HepG2 (cell line): Measurements from ENCODE around the gene MTSS2. TPM values are rescaled to one million over a fixed set of nuclear protein-coding genes. Genes with fewer than 3 reads are reported as not detected.

Experiments
- ATAD3A ChIP-seq: sonication (generic); formaldehyde crosslinking; IDR thresholded peaks from 2 replicates; pipeline ENCODE4 v1.4.0; 2020; ENCODE audit warnings: missing genetic modification reagents
- CREM ChIP-seq, 2 experiments: sonication (generic) in 1 of 2; formaldehyde crosslinking in 1 of 2; IDR thresholded peaks; 2 replicates each; pipeline versions ENCODE4 v1.4.0 to v1.6.1; 2016 to 2020; ENCODE audit warnings: antibody characterized with exemption in 1 of 2, mild to moderate bottlenecking in 1 of 2, missing genetic modification reagents in 1 of 2
- HDAC2 ChIP-seq: sonication (generic); formaldehyde crosslinking; IDR thresholded peaks from 2 replicates; pipeline ENCODE4 v1.4.0; 2020; ENCODE audit warnings: missing genetic modification reagents
- HNRNPLL ChIP-seq: fragments of 200-400 bp; formaldehyde crosslinking; IDR thresholded peaks from 2 replicates; pipeline ENCODE4 v1.6.1; 2017; ENCODE audit warnings: mild to moderate bottlenecking, low read depth, low read length; ENCODE audit not compliant: poor library complexity, severe bottlenecking
- KDM5B ChIP-seq: sonication (generic); formaldehyde crosslinking; IDR thresholded peaks from 2 replicates; pipeline ENCODE4 v1.4.0; 2020; ENCODE audit warnings: missing genetic modification reagents, mild to moderate bottlenecking, borderline replicate concordance
- SMAD3 ChIP-seq: sonication (generic); formaldehyde crosslinking; IDR thresholded peaks from 2 replicates; pipeline ENCODE4 v1.4.0; 2020; ENCODE audit warnings: missing genetic modification reagents
- ZNF292 ChIP-seq: sonication (generic); formaldehyde crosslinking; IDR thresholded peaks from 2 replicates; pipeline ENCODE4 v1.8.1; 2022; ENCODE audit warnings: mild to moderate bottlenecking, low read depth, missing genetic modification reagents, borderline replicate concordance
- ZNF30 ChIP-seq: sonication (generic); formaldehyde crosslinking; IDR thresholded peaks from 2 replicates; pipeline ENCODE4 v1.5.0; 2020; ENCODE audit warnings: mild to moderate bottlenecking, missing genetic modification reagents
- ZNF333 ChIP-seq: sonication (generic); formaldehyde crosslinking; IDR thresholded peaks from 2 replicates; pipeline ENCODE4 v1.4.0; 2020; ENCODE audit warnings: mild to moderate bottlenecking, missing genetic modification reagents, borderline replicate concordance
- ZNF446 ChIP-seq: sonication (generic); formaldehyde crosslinking; IDR thresholded peaks from 2 replicates; pipeline ENCODE4 v1.5.0; 2020; ENCODE audit warnings: mild to moderate bottlenecking, missing genetic modification reagents
- ZNF883 ChIP-seq: sonication (generic); formaldehyde crosslinking; IDR thresholded peaks from 2 replicates; pipeline ENCODE4 v1.5.1; 2020; ENCODE audit warnings: mild to moderate bottlenecking, missing genetic modification reagents; ENCODE audit errors: not compliant biosample characterization
- polyA plus RNA-seq, 8 experiments: library from polyadenylated mRNA; depleted of rRNA in 3 of 8; stranded (reverse) in 7 of 8; unstranded in 1 of 8; fragments of >200 nt; fragmentation: Illumina TruSeq in 4 of 8; extraction: Trizol in 4 of 8; gene quantifications; 2 replicates each; pipeline versions ENCODE4 v1.2.1 to v1.2.3, GENCODE V29; 2011 to 2016; ENCODE audit warnings: low read depth in 4 of 8, missing spikeins in 1 of 8, mixed read lengths in 1 of 8; ENCODE audit not compliant: insufficient read depth in 1 of 8
- total RNA-seq, 5 experiments: library from RNA; depleted of rRNA; stranded (reverse); fragments of >200 nt; fragmentation: Illumina TruSeq; extraction: Trizol; gene quantifications; 2 replicates each; pipeline ENCODE4 v1.2.3, GENCODE V29; 2016; ENCODE audit warnings: low read depth in 1 of 5
- TF ChIP-seq, protein P1 (sequence below): sonication (generic); formaldehyde crosslinking; IDR thresholded peaks from one replicate; pipeline ENCODE4 v1.5.1; 2020; ENCODE audit warnings: mild to moderate bottlenecking, missing genetic modification reagents; ENCODE audit errors: not compliant biosample characterization
- TF ChIP-seq, protein P2 (sequence below): sonication (generic); formaldehyde crosslinking; IDR thresholded peaks from 2 replicates; pipeline ENCODE4 v1.5.0; 2020; ENCODE audit warnings: mild to moderate bottlenecking, missing genetic modification reagents, borderline replicate concordance
- TF ChIP-seq, protein P3 (sequence below): sonication (generic); formaldehyde crosslinking; IDR thresholded peaks from 2 replicates; pipeline ENCODE4 v1.8.0; 2022; ENCODE audit warnings: missing genetic modification reagents, mild to moderate bottlenecking, inconsistent platforms, borderline replicate concordance

MTSS2 gene
- total and polyA plus RNA-seq, 2 of the 13 experiments (the other 11 are each of a cell fraction or from before 2014, with no cell fraction given): 132 to 242 TPM

DNA sequence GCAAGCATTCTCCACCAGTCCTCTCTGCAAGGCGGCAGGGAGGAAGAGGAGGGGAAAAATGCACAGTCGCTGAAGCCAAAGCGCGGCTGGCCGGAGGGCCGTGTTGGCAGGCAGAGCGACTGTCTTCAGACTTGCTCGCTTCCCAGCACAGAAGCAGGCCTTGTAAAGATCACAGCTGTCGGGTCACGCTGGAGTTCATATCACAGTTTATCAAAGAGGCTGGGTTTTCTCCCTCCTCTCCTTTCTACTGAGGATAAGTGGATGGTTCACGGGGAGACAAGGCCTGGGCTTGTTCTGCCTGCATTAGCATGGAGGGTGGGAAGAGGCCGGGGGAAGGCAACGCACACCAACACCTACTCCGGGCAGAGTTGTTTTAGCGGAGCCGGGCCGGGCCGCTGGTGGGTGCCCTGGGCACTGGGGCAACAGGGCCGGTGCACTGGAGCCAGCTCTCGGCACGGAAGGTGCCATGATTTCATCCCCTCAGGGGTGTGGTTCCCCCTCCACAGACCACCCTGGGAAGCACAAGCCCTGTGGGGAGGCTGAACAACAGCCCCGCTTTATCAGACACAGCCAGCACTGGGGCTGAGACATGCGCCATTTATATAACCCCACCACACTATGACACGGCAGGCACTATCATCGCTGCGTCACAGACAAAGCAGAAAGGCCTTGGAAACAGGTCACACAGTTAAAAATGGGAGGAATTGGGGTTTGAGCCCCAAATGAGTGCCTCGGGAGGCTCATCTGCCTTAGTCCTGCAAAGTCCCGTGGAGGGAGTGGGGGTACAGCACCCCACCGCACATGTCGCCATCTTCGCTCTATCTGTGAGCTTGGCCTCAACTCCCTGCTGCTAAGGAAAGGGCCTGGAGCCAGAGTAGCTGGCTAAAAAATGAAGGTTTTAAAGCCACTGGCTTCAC lies 40.3 kb upstream of the MTSS2 start (continued):
- TF ChIP-seq, protein P1, sequence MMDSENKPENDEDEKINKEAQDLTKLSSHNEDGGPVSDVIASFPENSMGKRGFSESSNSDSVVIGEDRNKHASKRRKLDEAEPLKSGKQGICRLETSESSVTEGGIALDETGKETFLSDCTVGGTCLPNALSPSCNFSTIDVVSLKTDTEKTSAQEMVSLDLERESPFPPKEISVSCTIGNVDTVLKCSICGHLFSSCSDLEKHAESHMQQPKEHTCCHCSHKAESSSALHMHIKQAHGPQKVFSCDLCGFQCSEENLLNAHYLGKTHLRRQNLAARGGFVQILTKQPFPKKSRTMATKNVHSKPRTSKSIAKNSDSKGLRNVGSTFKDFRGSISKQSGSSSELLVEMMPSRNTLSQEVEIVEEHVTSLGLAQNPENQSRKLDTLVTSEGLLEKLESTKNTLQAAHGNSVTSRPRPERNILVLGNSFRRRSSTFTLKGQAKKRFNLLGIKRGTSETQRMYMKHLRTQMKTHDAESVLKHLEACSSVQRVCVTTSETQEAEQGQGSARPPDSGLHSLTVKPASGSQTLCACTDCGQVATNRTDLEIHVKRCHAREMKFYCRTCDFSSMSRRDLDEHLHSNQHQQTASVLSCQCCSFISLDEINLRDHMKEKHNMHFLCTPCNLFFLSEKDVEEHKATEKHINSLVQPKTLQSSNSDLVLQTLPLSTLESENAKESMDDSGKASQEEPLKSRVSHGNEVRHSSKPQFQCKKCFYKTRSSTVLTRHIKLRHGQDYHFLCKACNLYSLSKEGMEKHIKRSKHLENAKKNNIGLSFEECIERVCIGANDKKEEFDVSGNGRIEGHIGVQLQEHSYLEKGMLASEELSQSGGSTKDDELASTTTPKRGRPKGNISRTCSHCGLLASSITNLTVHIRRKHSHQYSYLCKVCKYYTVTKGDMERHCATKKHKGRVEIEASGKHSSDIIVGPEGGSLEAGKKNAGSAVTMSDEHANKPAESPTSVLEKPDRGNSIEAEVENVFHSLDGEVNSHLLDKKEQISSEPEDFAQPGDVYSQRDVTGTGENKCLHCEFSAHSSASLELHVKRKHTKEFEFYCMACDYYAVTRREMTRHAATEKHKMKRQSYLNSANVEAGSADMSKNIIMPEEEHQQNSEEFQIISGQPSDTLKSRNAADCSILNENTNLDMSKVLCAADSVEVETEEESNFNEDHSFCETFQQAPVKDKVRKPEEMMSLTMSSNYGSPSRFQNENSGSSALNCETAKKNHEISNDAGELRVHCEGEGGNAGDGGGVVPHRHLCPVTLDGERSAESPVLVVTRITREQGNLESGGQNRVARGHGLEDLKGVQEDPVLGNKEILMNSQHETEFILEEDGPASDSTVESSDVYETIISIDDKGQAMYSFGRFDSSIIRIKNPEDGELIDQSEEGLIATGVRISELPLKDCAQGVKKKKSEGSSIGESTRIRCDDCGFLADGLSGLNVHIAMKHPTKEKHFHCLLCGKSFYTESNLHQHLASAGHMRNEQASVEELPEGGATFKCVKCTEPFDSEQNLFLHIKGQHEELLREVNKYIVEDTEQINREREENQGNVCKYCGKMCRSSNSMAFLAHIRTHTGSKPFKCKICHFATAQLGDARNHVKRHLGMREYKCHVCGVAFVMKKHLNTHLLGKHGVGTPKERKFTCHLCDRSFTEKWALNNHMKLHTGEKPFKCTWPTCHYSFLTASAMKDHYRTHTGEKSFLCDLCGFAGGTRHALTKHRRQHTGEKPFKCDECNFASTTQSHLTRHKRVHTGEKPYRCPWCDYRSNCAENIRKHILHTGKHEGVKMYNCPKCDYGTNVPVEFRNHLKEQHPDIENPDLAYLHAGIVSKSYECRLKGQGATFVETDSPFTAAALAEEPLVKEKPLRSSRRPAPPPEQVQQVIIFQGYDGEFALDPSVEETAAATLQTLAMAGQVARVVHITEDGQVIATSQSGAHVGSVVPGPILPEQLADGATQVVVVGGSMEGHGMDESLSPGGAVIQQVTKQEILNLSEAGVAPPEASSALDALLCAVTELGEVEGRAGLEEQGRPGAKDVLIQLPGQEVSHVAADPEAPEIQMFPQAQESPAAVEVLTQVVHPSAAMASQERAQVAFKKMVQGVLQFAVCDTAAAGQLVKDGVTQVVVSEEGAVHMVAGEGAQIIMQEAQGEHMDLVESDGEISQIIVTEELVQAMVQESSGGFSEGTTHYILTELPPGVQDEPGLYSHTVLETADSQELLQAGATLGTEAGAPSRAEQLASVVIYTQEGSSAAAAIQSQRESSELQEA (CRISPR knock-in tag): peak; percentile 29
- TF ChIP-seq, protein P2, sequence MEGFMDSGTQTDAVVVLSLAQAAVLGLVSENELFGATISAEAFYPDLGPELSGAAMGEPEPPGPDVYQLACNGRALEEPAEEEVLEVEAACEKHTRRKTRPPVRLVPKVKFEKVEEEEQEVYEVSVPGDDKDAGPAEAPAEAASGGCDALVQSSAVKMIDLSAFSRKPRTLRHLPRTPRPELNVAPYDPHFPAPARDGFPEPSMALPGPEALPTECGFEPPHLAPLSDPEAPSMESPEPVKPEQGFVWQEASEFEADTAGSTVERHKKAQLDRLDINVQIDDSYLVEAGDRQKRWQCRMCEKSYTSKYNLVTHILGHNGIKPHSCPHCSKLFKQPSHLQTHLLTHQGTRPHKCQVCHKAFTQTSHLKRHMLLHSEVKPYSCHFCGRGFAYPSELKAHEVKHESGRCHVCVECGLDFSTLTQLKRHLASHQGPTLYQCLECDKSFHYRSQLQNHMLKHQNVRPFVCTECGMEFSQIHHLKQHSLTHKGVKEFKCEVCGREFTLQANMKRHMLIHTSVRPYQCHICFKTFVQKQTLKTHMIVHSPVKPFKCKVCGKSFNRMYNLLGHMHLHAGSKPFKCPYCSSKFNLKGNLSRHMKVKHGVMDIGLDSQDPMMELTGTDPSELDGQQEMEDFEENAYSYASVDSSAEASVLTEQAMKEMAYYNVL: peak; percentile 37; the same call in 1 of the 2 replicates
- TF ChIP-seq SMAD3 (CRISPR knock-in tag) (no peak), ZNF333 (0 out of 2 replicates have a peak, but pooled peaks have one; percentile 67), ZNF446 (CRISPR knock-in tag) (no peak), ZNF30 (CRISPR knock-in tag) (no peak), KDM5B (peak; percentile 6; the same call in 1 of the 2 replicates), ZNF883 (CRISPR knock-in tag) (no peak), ZNF292 (CRISPR knock-in tag) (0 out of 2 replicates have a peak, but pooled peaks have one; percentile 1), HDAC2 (no peak), HNRNPLL (no peak), ATAD3A (CRISPR knock-in tag) (no peak), CREM (IDR thresholded peaks at IDR 0.05) (no peak), CREM (CRISPR knock-in tag; IDR thresholded peaks at IDR 0.05) (no peak)
- TF ChIP-seq, protein P3, sequence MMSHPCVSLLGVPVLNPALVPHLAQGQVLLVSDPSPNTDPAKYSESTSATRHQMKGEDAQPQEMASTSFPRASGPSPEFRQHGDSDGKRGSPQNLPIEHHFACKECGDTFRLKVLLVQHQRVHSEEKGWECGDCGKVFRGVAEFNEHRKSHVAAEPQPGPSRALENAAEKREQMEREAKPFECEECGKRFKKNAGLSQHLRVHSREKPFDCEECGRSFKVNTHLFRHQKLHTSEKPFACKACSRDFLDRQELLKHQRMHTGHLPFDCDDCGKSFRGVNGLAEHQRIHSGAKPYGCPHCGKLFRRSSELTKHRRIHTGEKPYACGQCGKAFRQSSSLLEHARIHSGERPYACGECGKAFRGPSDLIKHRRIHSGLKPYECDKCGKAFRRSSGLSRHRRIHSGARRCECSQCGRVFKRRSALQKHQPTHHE (CRISPR knock-in tag): peak; percentile 11; the same call in 1 of the 2 replicates
